Activated gamma-delta T cell treated with anti-CD3 and anti-CD28 coated beads, Interleukin-2, amount 50 U/mL, for 16 hours (primary cell): ENCODE measurements around the gene ADK.
"Not testable (repeated sequence)": the region's sequence is repeated elsewhere in the genome, so short reads cannot be mapped to it uniquely, and the experiment has no call there.

Source experiments
- DNase-seq: peaks from one replicate; pipeline ENCODE4 v3.0.0-alpha.2; 2020; ENCODE audit warnings: low read depth

ADK gene

GRCh38 chr10:74305730-74306129 is 154.7 kb downstream of the ADK start:
- no peak for DNase-seq

- no peak for DNase-seq
Observed at GRCh38 chr10:74306227-74306982, 155.4 kb downstream of the ADK start.

GRCh38 chr10:74307061-74307651 is 156.1 kb downstream of the ADK start:
- DNase-seq = no peak

- no peak for DNase-seq
Observed at GRCh38 chr10:74310652-74311257, 159.7 kb downstream of the ADK start.

GRCh38 chr10:74314166-74314565 is 163.1 kb downstream of the ADK start:
- no peak for DNase-seq

GRCh38 chr10:74320026-74320425 is 169.0 kb downstream of the ADK start:
- no peak for DNase-seq

GRCh38 chr10:74320717-74321116 is 169.7 kb downstream of the ADK start:
- no peak for DNase-seq

- DNase-seq = no peak
Observed at GRCh38 chr10:74322141-74322540, 171.1 kb downstream of the ADK start.

GRCh38 chr10:74322565-74322964 is 171.5 kb downstream of the ADK start:
- DNase-seq = no peak

GRCh38 chr10:74328388-74328787 is 177.4 kb downstream of the ADK start:
- no peak for DNase-seq

- DNase-seq = no peak
Observed at GRCh38 chr10:74329873-74330272, 178.9 kb downstream of the ADK start.

GRCh38 chr10:74330646-74331045 is 179.6 kb downstream of the ADK start:
- no peak for DNase-seq

GRCh38 chr10:74332398-74332797 is 181.4 kb downstream of the ADK start:
- no peak for DNase-seq

GRCh38 chr10:74333174-74333573 is 182.2 kb downstream of the ADK start:
- no peak for DNase-seq

GRCh38 chr10:74334221-74334620 is 183.2 kb downstream of the ADK start:
- DNase-seq = no peak

GRCh38 chr10:74335501-74335900 is 184.5 kb downstream of the ADK start:
- DNase-seq = no peak

GRCh38 chr10:74337330-74338016 is 186.5 kb downstream of the ADK start:
- no peak for DNase-seq

GRCh38 chr10:74342991-74343390 is 192.0 kb downstream of the ADK start:
- no peak for DNase-seq

GRCh38 chr10:74343804-74344203 is 192.8 kb downstream of the ADK start:
- DNase-seq = no peak

- DNase-seq = no peak
Observed at GRCh38 chr10:74344306-74344705, 193.3 kb downstream of the ADK start.

GRCh38 chr10:74347522-74347921 is 196.5 kb downstream of the ADK start:
- DNase-seq = no peak

- DNase-seq = not testable (repeated sequence)
Observed at GRCh38 chr10:74353021-74353420, 202.0 kb downstream of the ADK start.

GRCh38 chr10:74361678-74362077 is 210.7 kb downstream of the ADK start:
- no peak for DNase-seq
